ENCODE results near the gene NANOS2. TPM values are rescaled to one million over a fixed set of nuclear protein-coding genes. Genes with fewer than 3 reads are reported as not detected.

NANOS2 gene
- total and polyA plus RNA-seq, 9 of the 15 experiments (the other 6 are each of a cell fraction or from before 2014, with no cell fraction given), result not detected

DNA sequence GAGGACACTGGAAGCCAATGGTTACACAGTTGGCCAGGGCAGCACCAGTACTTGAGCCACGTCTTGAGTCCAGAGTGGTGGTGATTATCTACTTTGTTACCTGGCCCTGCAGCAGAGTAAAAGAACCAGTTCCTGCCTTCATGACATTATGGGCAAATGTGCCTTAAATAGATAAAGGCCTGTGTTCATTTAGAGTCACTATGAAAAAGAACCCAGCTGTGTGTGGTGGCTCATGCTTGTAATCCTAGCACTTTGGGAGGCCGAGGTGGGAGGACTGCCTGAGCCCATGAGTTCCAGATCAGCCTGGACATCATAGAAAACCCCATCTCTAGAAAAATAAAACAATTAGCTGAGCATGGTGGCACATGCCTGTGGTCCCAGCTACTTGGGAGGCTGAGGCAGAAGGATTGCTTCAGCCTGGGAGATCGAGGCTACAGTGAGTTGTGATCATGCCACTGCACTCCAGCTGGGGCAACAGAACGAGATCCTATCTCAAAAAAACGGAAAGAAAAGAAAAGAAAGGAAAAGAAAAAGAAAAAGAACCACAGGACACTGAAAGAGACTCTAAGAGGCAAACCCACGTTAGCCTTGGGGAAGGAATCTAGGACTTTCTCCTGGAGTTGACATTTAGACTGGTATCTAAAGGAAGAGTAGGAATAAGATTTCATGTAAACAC is 25.2 kb downstream of the NANOS2 start (continued):
- TF ChIP-seq ZNF668 (CRISPR knock-in tag; IDR thresholded peaks at IDR 0.05) (no peak), EWSR1 (IDR thresholded peaks at IDR 0.05; ENCODE audit: borderline replicate concordance, low read depth, partially characterized antibody) (no peak), ZNF212 (CRISPR knock-in tag; IDR thresholded peaks at IDR 0.05) (no peak), CBX3 (IDR thresholded peaks at IDR 0.05; ENCODE audit: borderline replicate concordance in 1 of 2, low read length in 2 of 2) (0 out of 3 replicates have a peak, but pooled peaks of 1 of the 2 experiments have one; percentile 17), ZMIZ1 (IDR thresholded peaks at IDR 0.05; ENCODE audit: low read depth in 2 of 2, low read length in 2 of 2) (no peak), FOXK1 (CRISPR knock-in tag; IDR thresholded peaks at IDR 0.05; ENCODE audit: borderline replicate concordance) (no peak), BRD9 (IDR thresholded peaks at IDR 0.05; ENCODE audit: low read depth, partially characterized antibody) (no peak), TBP (optimal IDR thresholded peaks at IDR 0.05; ENCODE audit: low read depth, low read length) (no peak), HDAC3 (IDR thresholded peaks at IDR 0.05; ENCODE audit: borderline replicate concordance, partially characterized antibody) (no peak), U2AF2 (optimal IDR thresholded peaks at IDR 0.05; ENCODE audit: low read depth, low read length) (no peak), FOXA3 (CRISPR knock-in tag; conservative IDR thresholded peaks at IDR 0.05 in 1 of 2, IDR thresholded peaks at IDR 0.05 in 1 of 2) (no peak; a peak in 1 of 4 replicates), ELF2 (CRISPR knock-in tag; IDR thresholded peaks at IDR 0.05) (no peak), PBX2 (CRISPR knock-in tag; IDR thresholded peaks at IDR 0.05; ENCODE audit: low read depth) (no peak), PBX2 (tag; conservative IDR thresholded peaks at IDR 0.05; ENCODE audit: low read depth) (no peak), SREBF2 (CRISPR knock-in tag; IDR thresholded peaks at IDR 0.05) (no peak), HDAC8 (tag; IDR thresholded peaks at IDR 0.05) (no peak), TGIF2 (CRISPR knock-in tag; IDR thresholded peaks at IDR 0.05) (no peak), ARHGAP35 (IDR thresholded peaks at IDR 0.05; ENCODE audit: partially characterized antibody) (no peak), FIP1L1 (IDR thresholded peaks at IDR 0.05; ENCODE audit: low read depth, low read length, poor library complexity, severe bottlenecking) (no peak), NFIX (CRISPR knock-in tag; IDR thresholded peaks at IDR 0.05; ENCODE audit: low read depth) (no peak), ARNT (IDR thresholded peaks at IDR 0.05) (no peak)
- TF ChIP-seq, protein P1, sequence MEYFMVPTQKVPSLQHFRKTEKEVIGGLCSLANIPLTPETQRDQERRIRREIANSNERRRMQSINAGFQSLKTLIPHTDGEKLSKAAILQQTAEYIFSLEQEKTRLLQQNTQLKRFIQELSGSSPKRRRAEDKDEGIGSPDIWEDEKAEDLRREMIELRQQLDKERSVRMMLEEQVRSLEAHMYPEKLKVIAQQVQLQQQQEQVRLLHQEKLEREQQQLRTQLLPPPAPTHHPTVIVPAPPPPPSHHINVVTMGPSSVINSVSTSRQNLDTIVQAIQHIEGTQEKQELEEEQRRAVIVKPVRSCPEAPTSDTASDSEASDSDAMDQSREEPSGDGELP (CRISPR knock-in tag; IDR thresholded peaks at IDR 0.05; ENCODE audit: borderline replicate concordance), result peak; percentile 81

All from K562 (cell line).